Measurements from ENCODE around the gene PPP2R5B. TPM values are rescaled to one million over a fixed set of nuclear protein-coding genes. Genes with fewer than 3 reads are reported as not detected.
A peak's percentile ranks its signal among the peaks of the same experiment; 100 is the strongest.

The PPP2R5B gene
- total and polyA plus RNA-seq, 9 of the 15 experiments (the other 6 are each of a cell fraction or from before 2014, with no cell fraction given): 0.10 to 7.8 (median 3.3) TPM

DNA sequence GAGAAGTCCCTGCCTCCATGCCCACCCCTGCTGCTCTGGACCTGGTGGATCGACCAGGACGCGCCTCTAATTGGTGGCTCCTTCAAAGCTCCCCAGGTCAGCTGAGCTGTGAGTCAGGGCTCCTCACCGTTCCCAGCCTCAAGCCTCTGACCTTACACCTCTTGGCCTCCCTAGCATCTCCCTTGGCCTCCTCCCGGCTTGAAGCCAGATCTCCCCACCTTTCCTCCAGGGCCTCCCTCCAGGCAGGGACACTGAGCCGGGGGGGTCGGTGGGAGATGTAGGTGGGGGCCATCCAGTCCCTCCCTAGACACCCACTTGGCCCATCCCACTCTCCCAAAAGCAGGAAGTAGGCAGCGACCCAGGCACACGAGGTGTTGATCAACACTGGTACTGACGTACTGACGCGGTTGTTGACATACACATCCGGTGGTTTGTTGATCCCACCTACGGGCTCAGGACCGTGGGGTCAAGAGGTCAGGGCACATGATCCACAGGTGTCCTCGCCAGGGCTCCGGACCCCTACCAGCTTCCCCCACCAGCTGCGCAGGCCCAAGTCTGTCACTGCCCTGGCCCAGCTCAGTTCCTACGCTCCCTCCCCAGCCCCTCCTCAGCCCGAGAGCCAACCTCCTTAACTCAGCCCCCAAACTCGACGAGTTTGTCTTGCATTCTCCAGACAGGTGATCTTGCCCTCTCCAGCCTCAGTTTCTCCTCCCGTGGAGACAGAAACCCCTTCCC lies 8.3 kb upstream of the PPP2R5B start (continued):
- TF ChIP-seq, protein P1, sequence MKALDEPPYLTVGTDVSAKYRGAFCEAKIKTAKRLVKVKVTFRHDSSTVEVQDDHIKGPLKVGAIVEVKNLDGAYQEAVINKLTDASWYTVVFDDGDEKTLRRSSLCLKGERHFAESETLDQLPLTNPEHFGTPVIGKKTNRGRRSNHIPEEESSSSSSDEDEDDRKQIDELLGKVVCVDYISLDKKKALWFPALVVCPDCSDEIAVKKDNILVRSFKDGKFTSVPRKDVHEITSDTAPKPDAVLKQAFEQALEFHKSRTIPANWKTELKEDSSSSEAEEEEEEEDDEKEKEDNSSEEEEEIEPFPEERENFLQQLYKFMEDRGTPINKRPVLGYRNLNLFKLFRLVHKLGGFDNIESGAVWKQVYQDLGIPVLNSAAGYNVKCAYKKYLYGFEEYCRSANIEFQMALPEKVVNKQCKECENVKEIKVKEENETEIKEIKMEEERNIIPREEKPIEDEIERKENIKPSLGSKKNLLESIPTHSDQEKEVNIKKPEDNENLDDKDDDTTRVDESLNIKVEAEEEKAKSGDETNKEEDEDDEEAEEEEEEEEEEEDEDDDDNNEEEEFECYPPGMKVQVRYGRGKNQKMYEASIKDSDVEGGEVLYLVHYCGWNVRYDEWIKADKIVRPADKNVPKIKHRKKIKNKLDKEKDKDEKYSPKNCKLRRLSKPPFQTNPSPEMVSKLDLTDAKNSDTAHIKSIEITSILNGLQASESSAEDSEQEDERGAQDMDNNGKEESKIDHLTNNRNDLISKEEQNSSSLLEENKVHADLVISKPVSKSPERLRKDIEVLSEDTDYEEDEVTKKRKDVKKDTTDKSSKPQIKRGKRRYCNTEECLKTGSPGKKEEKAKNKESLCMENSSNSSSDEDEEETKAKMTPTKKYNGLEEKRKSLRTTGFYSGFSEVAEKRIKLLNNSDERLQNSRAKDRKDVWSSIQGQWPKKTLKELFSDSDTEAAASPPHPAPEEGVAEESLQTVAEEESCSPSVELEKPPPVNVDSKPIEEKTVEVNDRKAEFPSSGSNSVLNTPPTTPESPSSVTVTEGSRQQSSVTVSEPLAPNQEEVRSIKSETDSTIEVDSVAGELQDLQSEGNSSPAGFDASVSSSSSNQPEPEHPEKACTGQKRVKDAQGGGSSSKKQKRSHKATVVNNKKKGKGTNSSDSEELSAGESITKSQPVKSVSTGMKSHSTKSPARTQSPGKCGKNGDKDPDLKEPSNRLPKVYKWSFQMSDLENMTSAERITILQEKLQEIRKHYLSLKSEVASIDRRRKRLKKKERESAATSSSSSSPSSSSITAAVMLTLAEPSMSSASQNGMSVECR (CRISPR knock-in tag; IDR thresholded peaks at IDR 0.05): peak; percentile 22; the same call in 1 of the 2 replicates
- TF ChIP-seq MTA3 (IDR thresholded peaks at IDR 0.05; ENCODE audit: borderline replicate concordance): no peak
- peak; percentile 69 for TF ChIP-seq MAX (CRISPR knock-in tag; IDR thresholded peaks at IDR 0.05)
- no peak for TF ChIP-seq GMEB1 (CRISPR knock-in tag; IDR thresholded peaks at IDR 0.05)
- TF ChIP-seq NFE2L1 (tag; IDR thresholded peaks at IDR 0.05; ENCODE audit: borderline replicate concordance, low read depth): no peak
- TF ChIP-seq CC2D1A (IDR thresholded peaks at IDR 0.05): 0 out of 2 replicates have a peak, but pooled peaks have one; percentile 36
- TF ChIP-seq ZNF589 (CRISPR knock-in tag; IDR thresholded peaks at IDR 0.05; ENCODE audit: low read depth): no peak
- no peak for TF ChIP-seq BACH1 (tag; IDR thresholded peaks at IDR 0.05)
- peak in 1 of 2 experiments; percentile 70; a peak in 2 of 4 replicates for TF ChIP-seq MAZ (CRISPR knock-in tag; conservative IDR thresholded peaks at IDR 0.05 in 1 of 2, IDR thresholded peaks at IDR 0.05 in 1 of 2)
- TF ChIP-seq, protein P2, sequence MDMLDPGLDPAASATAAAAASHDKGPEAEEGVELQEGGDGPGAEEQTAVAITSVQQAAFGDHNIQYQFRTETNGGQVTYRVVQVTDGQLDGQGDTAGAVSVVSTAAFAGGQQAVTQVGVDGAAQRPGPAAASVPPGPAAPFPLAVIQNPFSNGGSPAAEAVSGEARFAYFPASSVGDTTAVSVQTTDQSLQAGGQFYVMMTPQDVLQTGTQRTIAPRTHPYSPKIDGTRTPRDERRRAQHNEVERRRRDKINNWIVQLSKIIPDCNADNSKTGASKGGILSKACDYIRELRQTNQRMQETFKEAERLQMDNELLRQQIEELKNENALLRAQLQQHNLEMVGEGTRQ (CRISPR knock-in tag; IDR thresholded peaks at IDR 0.05): peak; percentile 24; the same call in 1 of the 2 replicates
- no peak for TF ChIP-seq ZNF165 (CRISPR knock-in tag; IDR thresholded peaks at IDR 0.05; ENCODE audit: borderline replicate concordance)
- no peak for TF ChIP-seq CHD1 (IDR thresholded peaks at IDR 0.05; ENCODE audit: low read length)
- TF ChIP-seq ZNF507 (tag; conservative IDR thresholded peaks at IDR 0.05): no peak
- TF ChIP-seq, protein P3, sequence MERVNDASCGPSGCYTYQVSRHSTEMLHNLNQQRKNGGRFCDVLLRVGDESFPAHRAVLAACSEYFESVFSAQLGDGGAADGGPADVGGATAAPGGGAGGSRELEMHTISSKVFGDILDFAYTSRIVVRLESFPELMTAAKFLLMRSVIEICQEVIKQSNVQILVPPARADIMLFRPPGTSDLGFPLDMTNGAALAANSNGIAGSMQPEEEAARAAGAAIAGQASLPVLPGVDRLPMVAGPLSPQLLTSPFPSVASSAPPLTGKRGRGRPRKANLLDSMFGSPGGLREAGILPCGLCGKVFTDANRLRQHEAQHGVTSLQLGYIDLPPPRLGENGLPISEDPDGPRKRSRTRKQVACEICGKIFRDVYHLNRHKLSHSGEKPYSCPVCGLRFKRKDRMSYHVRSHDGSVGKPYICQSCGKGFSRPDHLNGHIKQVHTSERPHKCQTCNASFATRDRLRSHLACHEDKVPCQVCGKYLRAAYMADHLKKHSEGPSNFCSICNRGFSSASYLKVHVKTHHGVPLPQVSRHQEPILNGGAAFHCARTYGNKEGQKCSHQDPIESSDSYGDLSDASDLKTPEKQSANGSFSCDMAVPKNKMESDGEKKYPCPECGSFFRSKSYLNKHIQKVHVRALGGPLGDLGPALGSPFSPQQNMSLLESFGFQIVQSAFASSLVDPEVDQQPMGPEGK (CRISPR knock-in tag; IDR thresholded peaks at IDR 0.05; ENCODE audit: borderline replicate concordance): no peak
- peak; percentile 66; the same call in 1 of the 2 replicates for TF ChIP-seq ETS1 (conservative IDR thresholded peaks at IDR 0.05; ENCODE audit: control insufficient read depth, low read depth, low read length)
